Activated CD4-positive, alpha-beta T cell treated with anti-CD3 and anti-CD28 coated beads, Interleukin-2, amount 10 ng/mL, durations not matched to agents 24 days and 14 days (primary cell): Measurements from ENCODE around the gene CGB7. TPM values are rescaled to one million over a fixed set of nuclear protein-coding genes. Genes with fewer than 3 reads are reported as not detected.

Experiments
- DNase-seq: peaks from one replicate; pipeline ENCODE4 v3.0.0; 2022
- H3K27ac Mint-ChIP-seq: one replicate; pipeline ENCODE4 v1.8.0; 2022; ENCODE audit warnings: mild to moderate bottlenecking, mixed read lengths
- H3K27me3 Mint-ChIP-seq: one replicate; pipeline ENCODE4 v1.8.0; 2022; ENCODE audit warnings: mixed read lengths
- H3K36me3 Mint-ChIP-seq: one replicate; pipeline ENCODE4 v1.8.0; 2022; ENCODE audit warnings: low read depth, mild to moderate bottlenecking, mixed read lengths
- H3K4me1 Mint-ChIP-seq: one replicate; pipeline ENCODE4 v1.8.0; 2021; ENCODE audit warnings: mixed read lengths
- H3K4me3 Mint-ChIP-seq: one replicate; pipeline ENCODE4 v1.8.0; 2022; ENCODE audit warnings: mild to moderate bottlenecking, moderate library complexity, mixed read lengths
- H3K9me3 Mint-ChIP-seq: one replicate; pipeline ENCODE4 v1.8.0; 2021; ENCODE audit warnings: mixed read lengths
- intact Hi-C: fragments of 100-400 bp; cut with micrococcal nuclease; formaldehyde crosslinking; loops from one replicate; pipeline ENCODE4 v1.15.1; 2023
- total RNA-seq: library from RNA; stranded (reverse); gene quantifications from 2 replicates; pipeline ENCODE4 v1.2.3, GENCODE V29; 2022

The CGB7 gene
- not detected in 2 replicates for total RNA-seq

- peak; percentile 83 for DNase-seq
- H3K4me3 Mint-ChIP-seq: peak within 1 kb of the TSS; percentile 84
- peaks cover 3% of the 10 kb centered on the region for H3K36me3 Mint-ChIP-seq
- H3K4me1 Mint-ChIP-seq: peaks cover 12% of the 10 kb centered on the region
- no peak within 1 kb of the TSS for H3K27ac Mint-ChIP-seq
- peaks cover 53% of the 10 kb centered on the region for H3K27me3 Mint-ChIP-seq
- intact Hi-C loops: no loop called here
- no peaks in the 10 kb centered on the region for H3K9me3 Mint-ChIP-seq
Measured at GRCh38 chr19:49057636-49058234, at the start of gene CGB7. Gene CGB7 (minus strand): TSS chr19:49057749. CDS start chr19:49055375, 2,374 bp downstream.

- no peak overlapping the region for H3K4me3 Mint-ChIP-seq
- H3K27ac Mint-ChIP-seq: peak overlapping the region; percentile 3
- intact Hi-C loops: no loop called here
Measured at GRCh38 chr19:49106648-49107135, 49.1 kb upstream of the CGB7 start.

GRCh38 chr19:49104229-49104864 is 46.8 kb upstream of the CGB7 start:
- DNase-seq: no peak
- H3K4me3 Mint-ChIP-seq: no peak overlapping the region
- peaks cover 66% of the 10 kb centered on the region for H3K36me3 Mint-ChIP-seq
- no peaks in the 10 kb centered on the region for H3K27me3 Mint-ChIP-seq
- intact Hi-C loops: no loop called here
- H3K9me3 Mint-ChIP-seq: no peaks in the 10 kb centered on the region
- H3K4me1 Mint-ChIP-seq: peaks cover 5% of the 10 kb centered on the region
- no peak overlapping the region for H3K27ac Mint-ChIP-seq

More at GRCh38 chr19:49106648-49107135, 49.1 kb upstream of the CGB7 start:
- peaks cover 50% of the 10 kb centered on the region for H3K36me3 Mint-ChIP-seq
- peaks cover 5% of the 10 kb centered on the region for H3K4me1 Mint-ChIP-seq
- H3K27me3 Mint-ChIP-seq: no peaks in the 10 kb centered on the region
- no peaks in the 10 kb centered on the region for H3K9me3 Mint-ChIP-seq
- peak; percentile 89 for DNase-seq

GRCh38 chr19:49103331-49104085 is 46.0 kb upstream of the CGB7 start:
- Mint-ChIP-seq H3K27me3 (no peaks in the 10 kb centered on the region), H3K4me3 (no peak overlapping the region), H3K36me3 (peaks cover 65% of the 10 kb centered on the region), H3K27ac (no peak overlapping the region), H3K4me1 (peaks cover 5% of the 10 kb centered on the region), H3K9me3 (no peaks in the 10 kb centered on the region)
- DNase-seq: no peak
- intact Hi-C loops: no loop called here

- H3K4me1 Mint-ChIP-seq: peaks cover 9% of the 10 kb centered on the region
- DNase-seq: no peak
- no peaks in the 10 kb centered on the region for H3K9me3 Mint-ChIP-seq
- intact Hi-C loops: no loop called here
- no peak overlapping the region for H3K4me3 Mint-ChIP-seq
- no peaks in the 10 kb centered on the region for H3K27me3 Mint-ChIP-seq
- no peak overlapping the region for H3K27ac Mint-ChIP-seq
- H3K36me3 Mint-ChIP-seq: peaks cover 69% of the 10 kb centered on the region
Measured at GRCh38 chr19:49102303-49102702, 44.8 kb upstream of the CGB7 start.

- H3K4me3 Mint-ChIP-seq: no peak overlapping the region
- no peak for DNase-seq
- H3K27ac Mint-ChIP-seq: no peak overlapping the region
- H3K36me3 Mint-ChIP-seq: peaks cover 60% of the 10 kb centered on the region
- intact Hi-C loops: no loop called here
- H3K27me3 Mint-ChIP-seq: no peaks in the 10 kb centered on the region
- H3K9me3 Mint-ChIP-seq: no peaks in the 10 kb centered on the region
- H3K4me1 Mint-ChIP-seq: peaks cover 7% of the 10 kb centered on the region
Measured at GRCh38 chr19:49101160-49101559, 43.6 kb upstream of the CGB7 start.

- Mint-ChIP-seq H3K27me3 (no peaks in the 10 kb centered on the region), H3K9me3 (no peaks in the 10 kb centered on the region), H3K4me3 (no peak overlapping the region), H3K36me3 (peaks cover 60% of the 10 kb centered on the region), H3K4me1 (peaks cover 6% of the 10 kb centered on the region), H3K27ac (no peak overlapping the region)
- intact Hi-C loops: loop anchor here (2.0 kb wide), 1 partner anchor 100 kb away; no protein-coding TSS in a partner anchor
- DNase-seq: no peak
Measured at GRCh38 chr19:49098795-49099194, 41.2 kb upstream of the CGB7 start.

- H3K4me3 Mint-ChIP-seq: no peak overlapping the region
- peaks cover 62% of the 10 kb centered on the region for H3K36me3 Mint-ChIP-seq
- peak overlapping the region; percentile 20 for H3K27ac Mint-ChIP-seq
- no peaks in the 10 kb centered on the region for H3K27me3 Mint-ChIP-seq
- intact Hi-C loops: loop anchor here (1.0 to 2.0 kb wide), 2 partner anchors 48 to 101 kb away; no protein-coding TSS in a partner anchor
- peak; percentile 93 for DNase-seq
- peaks cover 6% of the 10 kb centered on the region for H3K4me1 Mint-ChIP-seq
- H3K9me3 Mint-ChIP-seq: no peaks in the 10 kb centered on the region
Measured at GRCh38 chr19:49097453-49098288, 40.1 kb upstream of the CGB7 start.

GRCh38 chr19:49094505-49095482 is 37.2 kb upstream of the CGB7 start:
- no peaks in the 10 kb centered on the region for H3K27me3 Mint-ChIP-seq
- H3K36me3 Mint-ChIP-seq: peaks cover 69% of the 10 kb centered on the region
- H3K4me3 Mint-ChIP-seq: no peak overlapping the region
- peaks cover 17% of the 10 kb centered on the region for H3K4me1 Mint-ChIP-seq
- H3K27ac Mint-ChIP-seq: peak overlapping the region; percentile 27
- intact Hi-C loops: no loop called here
- DNase-seq: no peak
- no peaks in the 10 kb centered on the region for H3K9me3 Mint-ChIP-seq

- Mint-ChIP-seq H3K27me3 (no peaks in the 10 kb centered on the region), H3K4me1 (peaks cover 20% of the 10 kb centered on the region), H3K27ac (no peak overlapping the region), H3K9me3 (no peaks in the 10 kb centered on the region), H3K4me3 (no peak overlapping the region), H3K36me3 (peaks cover 63% of the 10 kb centered on the region)
- intact Hi-C loops: no loop called here
- DNase-seq: no peak
Measured at GRCh38 chr19:49092686-49093085, 35.1 kb upstream of the CGB7 start.

GRCh38 chr19:49091391-49092038 is 34.0 kb upstream of the CGB7 start:
- H3K36me3 Mint-ChIP-seq: peaks cover 65% of the 10 kb centered on the region
- no peaks in the 10 kb centered on the region for H3K27me3 Mint-ChIP-seq
- no peaks in the 10 kb centered on the region for H3K9me3 Mint-ChIP-seq
- H3K4me3 Mint-ChIP-seq: no peak overlapping the region
- intact Hi-C loops: no loop called here
- H3K27ac Mint-ChIP-seq: peak overlapping the region; percentile 53
- no peak for DNase-seq
- H3K4me1 Mint-ChIP-seq: peaks cover 23% of the 10 kb centered on the region

GRCh38 chr19:49086296-49086695 is 28.7 kb upstream of the CGB7 start:
- Mint-ChIP-seq H3K36me3 (peaks cover 39% of the 10 kb centered on the region), H3K27me3 (peaks cover 4% of the 10 kb centered on the region), H3K4me1 (peaks cover 30% of the 10 kb centered on the region), H3K4me3 (peak overlapping the region; percentile 98), H3K9me3 (peaks cover 4% of the 10 kb centered on the region), H3K27ac (peak overlapping the region; percentile 86)
- no peak for DNase-seq
- intact Hi-C loops: no loop called here
